Activated CD4-positive, alpha-beta T cell treated with anti-CD3 and anti-CD28 coated beads, Interleukin-2, Interleukin-4, amounts not matched to agents 100 ng/mL and 50 ng/mL, durations not matched to agents 16 hours and 8 hours (primary cell): ENCODE measurements around the gene SLC5A1.

Source experiments
- DNase-seq: peaks from one replicate; pipeline ENCODE4 v3.0.0-alpha.2; 2020; ENCODE audit warnings: low spot score

The SLC5A1 gene

DNA sequence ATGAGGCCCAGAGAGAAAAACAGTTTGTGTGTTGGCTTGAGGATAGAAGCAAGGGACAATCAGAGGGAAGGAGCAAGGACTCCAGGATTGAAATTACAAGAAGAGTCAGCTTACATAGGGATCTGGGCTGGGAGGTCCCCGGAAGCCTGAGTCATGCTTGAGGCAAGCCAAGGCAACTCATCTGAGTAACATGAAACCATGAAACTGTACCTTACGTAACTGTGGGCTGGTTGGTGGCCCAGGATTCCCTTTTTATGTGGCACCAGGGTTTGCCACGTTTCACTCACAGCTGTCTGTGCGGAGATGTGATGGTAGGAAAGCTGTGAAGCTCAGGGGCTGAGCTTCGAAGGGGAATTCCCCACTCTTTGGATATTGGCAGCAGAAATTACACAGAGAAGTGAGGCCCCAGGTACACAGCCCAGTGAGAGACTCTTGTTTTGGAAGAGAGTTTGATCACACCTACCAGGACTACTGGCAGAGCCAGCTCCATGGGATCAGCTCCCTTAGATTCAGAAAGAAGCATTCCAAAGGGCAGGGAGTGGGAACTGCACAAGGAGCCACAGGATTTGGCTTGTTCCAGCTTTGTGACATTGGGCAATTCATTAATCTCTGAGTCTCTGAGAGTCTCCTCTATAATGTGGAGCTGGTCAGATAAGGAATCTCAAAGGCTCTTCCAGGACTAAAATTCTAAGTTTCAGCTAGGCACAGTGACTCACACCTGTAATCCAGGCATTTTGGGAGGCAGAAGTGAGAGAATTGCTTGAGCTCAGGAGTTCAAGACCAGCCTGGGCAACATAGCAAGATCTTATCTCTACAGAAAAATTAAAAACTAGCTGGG is 7.8 kb downstream of the SLC5A1 start:
- DNase-seq, result peak; percentile 90

DNA sequence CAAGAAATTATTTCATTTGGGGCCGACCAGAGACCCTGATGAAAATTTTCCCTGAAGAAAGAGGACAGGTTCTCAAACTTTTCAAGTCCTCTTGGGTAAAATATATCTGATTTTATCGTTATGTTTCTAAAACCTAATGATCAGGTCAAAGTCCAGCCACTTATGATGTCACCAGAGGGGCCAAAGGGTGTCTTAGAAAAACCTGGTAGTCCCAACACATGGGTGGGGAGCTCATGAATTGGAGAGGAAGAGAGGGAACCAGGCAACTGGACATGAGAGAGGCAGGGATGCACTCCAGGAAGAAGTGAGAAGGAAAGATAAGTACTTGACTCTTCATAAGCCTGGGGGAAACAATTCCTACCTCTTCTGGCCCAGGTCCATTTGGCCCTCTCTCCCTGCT is 9.2 kb downstream of the SLC5A1 start:
- DNase-seq, result no peak

DNA sequence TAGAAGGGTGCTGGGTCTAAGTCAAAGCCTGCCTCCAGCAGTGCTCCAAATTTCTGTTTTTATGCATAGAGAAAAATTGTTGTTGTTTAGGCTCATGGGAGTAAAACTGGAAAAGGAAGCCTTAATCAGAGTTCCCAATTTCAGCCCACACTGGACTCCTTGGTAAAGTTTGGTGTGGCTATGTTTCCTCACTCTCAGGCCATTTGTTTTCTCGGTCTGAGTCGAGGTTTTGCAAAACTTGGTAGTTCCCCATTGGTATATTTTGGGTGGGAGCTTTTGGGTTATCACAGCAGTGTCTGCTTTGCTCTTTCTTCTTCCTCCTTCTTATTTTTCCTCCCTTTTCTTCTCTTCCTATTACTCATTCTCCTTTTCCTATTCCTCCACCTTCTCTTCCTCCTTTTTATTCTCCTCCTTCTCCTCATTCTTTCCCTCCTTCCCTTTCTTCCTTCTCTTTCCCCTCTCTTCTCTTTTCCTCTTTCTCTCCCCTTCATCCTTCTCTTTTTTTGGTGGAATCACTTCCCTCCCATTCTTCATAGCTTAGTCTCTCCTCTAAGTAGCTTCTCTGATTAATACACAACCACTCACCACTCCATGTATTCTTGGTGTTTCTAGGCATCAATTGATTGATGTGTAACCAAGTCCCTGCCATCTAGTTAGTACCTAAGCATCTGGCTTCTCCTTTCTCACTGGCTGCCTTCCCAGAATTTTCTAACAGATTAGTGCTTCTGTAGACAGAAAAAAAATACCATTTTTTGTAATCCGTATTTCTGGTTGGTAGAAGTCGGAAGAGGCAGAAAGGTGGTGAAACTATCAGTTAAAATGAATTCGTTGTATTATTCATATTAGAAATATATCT is 10.1 kb downstream of the SLC5A1 start:
- DNase-seq, result no peak

DNA sequence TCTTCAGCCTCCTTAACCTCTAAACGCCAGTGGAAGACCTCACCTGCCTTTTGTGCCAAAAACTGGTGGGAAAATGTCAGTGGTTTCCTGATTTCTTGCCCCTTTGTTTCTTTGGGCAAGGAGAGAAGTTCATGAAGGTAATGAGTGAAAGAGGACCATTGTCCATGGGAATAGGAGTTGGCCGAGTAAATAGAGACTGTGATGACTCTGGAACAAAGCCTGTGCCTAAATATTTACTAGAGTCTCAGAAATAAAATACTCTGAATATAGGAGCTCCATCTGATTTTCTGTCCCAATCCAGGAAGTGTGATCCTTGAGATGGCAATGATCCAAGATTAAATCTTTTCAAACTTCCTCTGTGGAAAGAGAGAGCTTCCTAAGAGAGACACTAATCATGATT is 12.0 kb downstream of the SLC5A1 start:
- no peak for DNase-seq

DNA sequence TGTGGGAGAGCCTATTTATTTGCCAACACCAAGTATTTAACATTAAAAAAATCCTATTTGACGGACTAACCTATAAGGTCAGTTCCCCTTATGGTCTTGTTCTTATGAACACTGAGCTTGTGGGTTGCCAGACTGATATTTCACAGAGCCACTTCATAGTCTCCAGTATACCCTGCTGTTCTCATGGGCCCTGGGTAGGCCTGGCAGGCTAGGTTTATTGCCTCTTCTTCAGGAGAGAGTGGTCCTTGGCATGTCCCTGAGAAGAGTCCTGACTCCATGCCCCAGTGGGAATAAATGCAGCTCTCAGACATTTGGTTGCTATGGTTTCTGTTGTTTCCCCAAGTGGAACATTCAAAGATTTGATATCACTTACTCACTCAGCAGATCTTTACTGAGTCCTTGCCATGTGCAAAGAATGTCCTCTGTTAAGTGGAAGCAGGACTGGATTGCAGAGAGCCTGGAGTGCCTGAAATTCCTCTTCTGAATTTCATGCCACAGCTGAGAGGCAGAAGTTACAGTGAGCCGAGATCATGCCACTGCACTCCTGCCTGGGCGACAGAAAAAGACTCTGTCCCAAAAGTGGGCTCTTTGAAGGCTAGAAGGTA is 15.7 kb downstream of the SLC5A1 start:
- DNase-seq, result no peak

DNA sequence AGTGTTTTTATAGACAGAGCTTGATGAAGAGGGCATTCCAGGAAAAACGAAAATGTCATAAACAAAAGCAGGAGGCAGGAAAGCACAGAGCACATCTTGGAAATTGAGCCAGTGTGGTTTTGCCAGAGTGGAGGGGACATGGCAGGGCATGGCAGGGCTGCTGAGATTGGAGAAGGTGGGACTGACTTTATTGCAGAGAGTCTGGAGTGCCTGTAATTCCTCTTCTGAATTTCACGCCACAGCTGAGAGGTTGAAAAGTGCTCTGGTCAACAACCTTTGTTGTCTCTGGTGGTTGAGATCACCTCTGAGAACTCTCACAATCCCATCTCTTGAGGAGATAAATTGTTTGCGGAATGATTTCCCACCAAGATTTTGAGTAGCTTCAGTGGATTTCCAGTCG is 16.4 kb downstream of the SLC5A1 start:
- no peak for DNase-seq

DNA sequence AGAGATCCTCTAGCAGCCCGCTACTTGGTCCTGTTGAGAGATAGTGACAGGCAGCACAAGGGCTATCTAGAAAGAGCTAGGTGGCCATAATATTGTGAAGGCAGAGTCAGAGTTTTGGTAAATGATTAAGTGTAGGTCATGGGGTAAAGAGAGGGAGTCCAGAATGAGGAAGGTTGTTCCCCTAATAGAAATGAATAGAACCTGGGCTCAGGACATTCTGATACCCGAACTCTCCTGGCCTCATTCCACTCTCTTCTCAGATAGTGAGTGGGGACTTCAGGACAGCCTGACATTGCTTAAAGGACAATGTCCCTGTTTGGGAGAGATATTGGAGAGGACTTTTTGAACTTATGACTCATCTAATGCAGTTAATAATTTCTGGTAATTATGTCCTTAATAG is 20.6 kb downstream of the SLC5A1 start:
- DNase-seq, result no peak

DNA sequence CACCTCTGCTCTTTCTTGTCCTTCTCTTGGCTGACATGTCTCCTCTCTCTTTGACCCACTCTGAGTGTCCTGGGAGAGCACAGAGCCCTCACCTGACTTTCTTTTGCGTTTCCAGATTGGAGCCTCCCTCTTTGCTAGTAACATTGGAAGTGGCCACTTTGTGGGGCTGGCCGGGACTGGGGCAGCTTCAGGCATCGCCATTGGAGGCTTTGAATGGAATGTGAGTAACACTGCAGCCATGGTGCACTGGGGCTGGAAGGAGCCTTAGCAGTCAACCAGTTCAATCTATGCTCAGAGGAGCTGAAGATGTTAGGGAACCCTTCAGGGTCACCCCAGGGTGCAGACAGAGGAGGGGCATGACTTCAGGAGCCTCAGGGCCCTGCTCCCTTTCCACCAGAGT is 23.8 kb downstream of the SLC5A1 start:
- DNase-seq, result no peak

DNA sequence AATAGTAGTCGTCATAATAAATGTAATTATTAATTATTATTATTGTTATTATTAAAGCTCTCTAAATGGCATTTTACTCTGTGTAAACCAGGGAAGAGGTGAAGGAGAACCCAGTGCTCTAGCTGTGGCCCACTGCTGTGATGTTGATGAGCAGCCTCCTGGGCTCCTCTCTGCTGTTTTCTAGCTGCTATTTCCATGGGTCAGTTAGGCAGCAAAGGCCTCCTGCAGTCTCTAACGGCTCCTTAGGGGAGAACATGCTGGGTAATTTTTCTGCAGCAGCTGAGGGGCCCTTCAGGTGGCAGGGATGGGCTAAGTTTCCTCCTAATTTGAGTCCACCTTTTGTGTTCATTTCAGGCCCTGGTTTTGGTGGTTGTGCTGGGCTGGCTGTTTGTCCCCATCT is 24.6 kb downstream of the SLC5A1 start:
- no peak for DNase-seq

DNA sequence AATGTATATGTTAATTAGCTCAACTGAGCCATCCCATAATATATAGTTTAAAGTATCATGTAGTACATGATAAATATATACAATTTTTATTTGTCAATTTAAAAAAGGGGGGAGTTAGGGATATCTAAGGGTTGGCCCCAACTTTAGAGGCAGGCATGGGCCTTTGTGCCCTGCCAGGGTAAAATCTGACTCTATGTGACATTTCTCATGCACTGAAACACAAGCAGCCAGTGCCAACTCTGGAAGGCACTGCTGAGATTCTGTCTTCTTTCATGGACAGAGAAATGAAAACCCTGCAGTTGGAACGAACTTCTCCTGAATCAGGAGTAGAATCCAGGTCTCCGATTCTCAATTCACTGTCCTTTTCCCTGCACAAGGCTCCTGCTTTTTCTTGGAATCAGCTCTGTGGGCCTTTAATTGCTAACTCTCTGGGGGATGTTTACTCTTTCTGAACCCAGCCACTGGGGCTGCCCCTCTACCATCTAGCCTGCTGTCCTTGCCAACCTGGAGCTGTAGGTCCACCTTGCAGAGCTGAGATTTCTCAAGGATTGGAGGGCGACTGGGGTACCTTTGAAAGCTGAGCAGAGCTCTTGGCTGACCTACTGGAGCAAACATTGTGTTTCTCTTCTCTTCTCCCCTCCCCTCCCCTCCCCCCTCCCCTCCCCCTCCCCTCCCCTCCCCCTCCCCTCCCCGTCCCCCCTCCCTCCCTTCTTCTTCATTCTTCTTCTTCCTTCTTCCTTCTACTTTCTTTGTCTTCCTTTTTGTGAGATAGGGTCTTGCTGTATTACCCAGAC is 26.7 kb downstream of the SLC5A1 start:
- DNase-seq, result no peak

DNA sequence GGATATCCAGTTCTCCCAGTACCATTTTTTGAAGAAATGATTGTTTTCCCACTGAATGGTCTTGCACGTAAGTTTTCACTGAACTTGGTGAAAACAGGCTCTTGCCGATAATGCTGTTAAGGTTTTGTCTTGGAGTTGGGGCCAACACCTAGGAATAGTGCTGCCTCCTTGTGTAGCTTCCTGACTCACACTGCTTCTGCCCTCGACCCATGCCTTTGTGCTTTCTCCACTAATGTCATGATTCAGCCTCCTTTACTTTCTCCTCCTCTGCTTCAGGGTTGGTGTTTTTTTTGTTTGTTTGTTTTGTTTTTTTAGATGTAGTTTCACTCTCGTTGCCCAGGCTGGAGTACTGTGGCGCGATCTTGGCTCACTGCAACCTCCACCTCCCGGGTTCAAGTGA is 30.2 kb downstream of the SLC5A1 start:
- DNase-seq, result no peak

DNA sequence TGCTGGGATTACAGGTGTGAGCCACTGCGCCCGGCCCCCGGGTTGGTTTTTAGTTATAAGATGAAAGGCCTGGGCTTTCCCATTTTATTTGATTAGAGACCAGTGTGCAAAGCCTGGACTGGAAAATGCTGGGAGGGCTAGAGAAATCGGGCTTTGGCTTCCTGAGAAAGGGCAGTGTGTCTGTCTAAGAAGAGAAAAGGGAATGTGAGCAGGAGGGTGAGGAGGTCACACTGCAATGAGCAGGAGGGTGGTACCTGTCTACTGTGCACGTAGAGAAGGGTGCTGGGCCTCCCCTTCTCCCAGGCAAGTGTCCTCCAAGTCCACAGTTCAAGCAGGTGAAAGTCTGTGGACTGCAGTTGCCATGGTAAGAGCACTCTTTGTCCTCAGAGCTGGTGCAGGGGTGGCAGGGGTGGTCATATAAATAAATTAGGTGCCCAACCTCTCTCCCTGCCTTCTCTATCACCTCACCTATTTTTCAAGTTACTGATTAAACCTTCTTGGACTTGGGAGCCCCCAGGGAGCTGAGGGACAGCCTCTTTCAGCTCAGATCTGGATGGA is 30.8 kb downstream of the SLC5A1 start:
- DNase-seq, result no peak

DNA sequence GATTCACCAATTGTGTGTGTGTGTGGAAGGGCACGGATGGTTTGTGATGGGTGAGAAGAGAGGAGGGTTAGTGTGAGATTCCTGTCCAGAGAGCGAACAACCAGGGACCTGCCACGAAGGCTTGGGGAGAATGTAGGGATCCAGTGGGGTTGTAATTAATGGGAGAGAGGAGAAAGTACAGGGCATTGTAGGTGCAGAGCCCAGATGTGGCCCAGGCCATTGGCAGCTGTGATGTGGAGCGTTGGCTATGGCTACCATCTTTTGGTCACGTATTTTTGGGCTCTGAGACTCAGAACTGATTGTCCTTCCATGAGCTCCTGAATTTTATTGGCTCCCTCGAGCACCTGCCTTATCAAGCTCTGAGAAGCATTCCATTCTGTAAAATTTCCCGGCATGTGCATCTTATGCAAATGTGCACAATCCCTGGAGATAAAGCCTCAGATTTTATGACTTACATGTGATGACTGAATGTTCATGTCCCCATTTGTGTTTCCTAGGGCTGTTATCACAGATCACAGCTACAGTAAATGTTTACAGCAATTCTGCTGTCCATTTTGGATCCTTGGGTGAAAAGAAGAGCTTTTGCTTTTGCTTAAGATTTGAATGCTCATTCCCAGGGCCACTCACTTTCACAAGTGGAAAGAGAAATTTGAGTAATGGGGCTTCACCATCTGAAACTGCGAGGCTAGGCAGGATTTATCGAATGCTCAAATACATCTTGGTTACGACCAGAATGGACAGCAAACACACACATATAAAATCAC is 33.1 kb downstream of the SLC5A1 start:
- no peak for DNase-seq

DNA sequence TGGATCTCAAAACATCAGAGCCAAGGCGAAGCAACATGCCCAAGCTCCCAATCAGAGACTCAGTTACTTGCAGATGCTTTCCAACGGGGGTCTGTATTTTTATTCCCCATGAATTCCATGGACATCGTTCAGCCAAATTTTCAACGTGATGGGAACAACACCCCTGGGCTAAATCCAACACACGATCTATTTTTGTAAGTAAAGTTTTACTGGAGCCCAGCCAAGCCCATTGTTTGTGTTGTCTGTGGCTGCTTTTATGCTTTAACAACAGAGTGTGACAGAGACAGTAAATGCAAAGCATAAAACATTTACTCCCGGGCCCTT is 33.7 kb downstream of the SLC5A1 start:
- DNase-seq, result no peak

DNA sequence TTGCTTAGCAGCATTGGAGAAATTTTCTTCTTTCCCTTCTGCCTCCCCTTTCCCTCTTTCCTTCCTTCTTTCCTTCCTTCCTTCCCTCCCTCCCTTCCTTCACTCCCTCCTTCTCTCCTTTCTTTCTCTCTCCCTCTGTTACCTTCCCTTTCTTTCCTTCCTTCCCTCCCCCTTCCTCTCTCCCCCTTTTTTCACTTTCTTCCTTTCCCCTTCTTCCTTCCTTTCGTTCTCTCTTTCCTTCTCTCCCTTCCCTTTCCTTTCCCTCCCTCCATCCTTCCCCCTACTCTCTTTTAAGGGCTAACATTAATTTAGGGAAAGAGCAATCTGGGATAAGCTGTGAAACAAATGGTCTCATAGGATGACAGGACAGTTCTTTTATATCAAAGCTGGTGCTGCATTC is 34.1 kb downstream of the SLC5A1 start:
- no peak for DNase-seq

DNA sequence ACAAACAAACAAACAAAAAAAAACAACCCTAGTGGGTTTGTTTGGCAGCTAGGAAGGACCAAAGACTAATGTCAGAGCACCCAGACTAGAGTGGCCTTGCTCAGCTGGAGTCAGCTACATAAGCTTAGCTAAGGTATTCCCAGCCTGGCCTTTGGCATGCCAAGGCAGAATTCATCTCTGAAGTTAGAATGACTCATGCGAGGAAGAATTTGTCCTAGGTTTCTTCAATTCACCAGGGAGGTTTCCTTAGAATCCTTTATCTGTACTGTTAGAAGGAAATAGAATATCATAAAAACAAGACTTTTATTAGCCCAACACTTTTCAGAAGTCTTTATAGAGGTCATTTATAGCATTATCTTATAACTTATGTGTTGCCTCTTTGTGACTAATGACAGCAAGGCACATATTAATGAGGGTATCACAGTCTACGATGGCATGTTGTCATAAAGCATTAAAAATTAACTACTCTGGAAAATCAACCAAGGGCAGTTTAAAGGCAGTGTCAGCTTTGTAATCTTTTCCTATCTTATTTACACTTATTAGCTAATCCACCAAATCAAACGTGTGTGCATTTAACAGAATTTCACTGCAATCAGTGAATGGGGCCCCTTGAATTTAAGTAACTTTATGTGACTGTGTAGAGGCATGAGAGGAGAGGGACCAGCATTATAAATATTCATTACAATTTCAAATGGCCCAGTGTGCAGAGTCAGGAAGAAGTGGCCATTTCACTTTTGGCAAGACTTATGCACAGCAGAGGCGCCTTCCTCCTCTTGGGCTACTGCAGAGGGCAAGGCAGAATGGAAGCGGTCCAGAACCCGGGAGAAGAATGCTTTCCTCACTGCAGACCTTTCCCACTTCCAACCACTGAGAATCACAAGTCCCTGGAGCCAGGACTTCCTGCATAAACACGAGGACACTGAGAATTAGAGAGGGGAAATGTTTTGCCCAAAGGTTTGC is 36.3 kb downstream of the SLC5A1 start:
- DNase-seq, result no peak

DNA sequence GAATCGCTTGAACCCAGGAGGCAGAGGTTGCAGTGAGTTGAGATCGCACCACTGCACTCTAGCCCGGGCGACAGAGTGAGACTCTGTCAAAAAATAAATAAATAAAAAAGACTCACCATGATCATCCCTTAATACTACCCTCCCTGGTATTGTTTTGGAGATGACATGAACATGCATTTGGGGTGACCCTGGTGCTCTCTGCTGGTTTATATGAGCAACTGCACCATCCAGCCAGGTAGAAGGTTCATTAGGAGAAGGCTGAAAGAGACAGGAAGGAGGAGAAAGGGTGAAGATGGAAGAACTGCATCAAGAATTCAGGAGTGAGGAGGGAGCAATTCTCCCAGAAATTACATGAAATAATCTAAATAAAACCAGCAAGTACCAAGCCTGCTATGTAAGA is 37.8 kb downstream of the SLC5A1 start:
- DNase-seq, result peak; percentile 45

DNA sequence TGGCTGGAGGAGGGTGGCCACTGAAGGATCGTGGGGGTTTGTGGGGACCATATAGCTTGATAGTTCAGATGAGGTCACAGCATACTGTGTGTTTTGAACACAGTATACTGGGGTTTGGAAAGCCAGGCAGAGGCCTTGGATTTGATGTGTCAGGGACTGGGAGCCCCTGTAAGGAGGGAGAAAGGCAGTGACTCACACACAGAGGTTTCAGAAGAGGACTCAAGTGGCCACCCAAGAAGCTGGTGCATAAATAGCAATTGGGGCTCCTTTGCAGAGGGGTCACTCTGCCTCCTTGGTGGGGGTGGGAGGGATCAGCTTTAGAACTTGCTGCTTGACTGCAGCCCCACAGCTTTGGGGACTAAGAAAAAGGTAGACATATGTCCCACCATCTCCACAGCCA is 39.3 kb downstream of the SLC5A1 start:
- DNase-seq, result no peak

DNA sequence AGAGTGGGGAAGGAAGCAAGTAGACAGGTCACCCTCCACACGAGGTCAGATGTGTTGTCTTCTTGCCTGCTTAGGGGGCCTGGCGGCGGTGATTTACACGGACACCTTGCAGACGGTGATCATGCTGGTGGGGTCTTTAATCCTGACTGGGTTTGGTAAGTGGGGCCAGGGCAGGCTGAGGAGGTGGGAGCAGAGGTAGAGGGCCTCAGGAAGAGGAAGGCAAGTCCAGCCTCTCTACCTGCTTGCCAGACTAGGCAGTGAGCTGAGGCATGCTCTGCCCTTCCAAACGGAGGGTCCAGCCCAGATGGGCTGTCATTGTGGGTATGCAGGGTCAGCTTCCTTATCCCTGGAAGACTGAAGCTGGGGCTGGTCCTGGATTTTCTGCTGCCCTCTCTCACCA is 39.9 kb downstream of the SLC5A1 start:
- no peak for DNase-seq

DNA sequence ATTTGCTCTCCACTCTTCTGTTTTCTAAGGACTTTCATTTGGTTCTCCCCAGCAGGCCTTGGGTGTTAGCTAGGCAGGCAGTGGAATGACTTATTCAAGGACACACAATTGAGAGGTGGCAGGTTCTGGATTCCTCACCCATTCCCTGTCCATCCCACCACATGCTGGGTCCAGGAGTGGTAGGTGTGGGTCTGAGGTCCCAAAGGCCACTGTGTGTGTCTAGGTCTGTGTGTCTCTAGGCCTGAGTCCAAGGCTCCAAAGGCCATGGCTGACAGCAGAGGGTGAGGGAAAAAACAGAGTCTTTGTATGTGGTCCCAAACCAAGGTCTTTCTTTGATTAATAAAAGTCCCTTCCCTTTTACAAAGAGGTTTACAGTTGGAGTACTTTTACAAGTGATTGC is 40.8 kb downstream of the SLC5A1 start:
- DNase-seq, result no peak
